SHP77 (cell line): Measurements from ENCODE around the gene ERN1.
A peak's percentile ranks its signal among the peaks of the same experiment; 100 is the strongest.
"Not testable (repeated sequence)": the region's sequence is repeated elsewhere in the genome, so short reads cannot be mapped to it uniquely, and the experiment has no call there.

Source experiments
- DNase-seq, 2 experiments: peaks; one replicate each; lab custom pipeline; 2025; lab: John Stamatoyannopoulos, UW

The ERN1 gene

GRCh38 chr17:64025732-64026294 is 104.1 kb downstream of the ERN1 start:
- DNase-seq: peak; percentile 67 to 80

DNA sequence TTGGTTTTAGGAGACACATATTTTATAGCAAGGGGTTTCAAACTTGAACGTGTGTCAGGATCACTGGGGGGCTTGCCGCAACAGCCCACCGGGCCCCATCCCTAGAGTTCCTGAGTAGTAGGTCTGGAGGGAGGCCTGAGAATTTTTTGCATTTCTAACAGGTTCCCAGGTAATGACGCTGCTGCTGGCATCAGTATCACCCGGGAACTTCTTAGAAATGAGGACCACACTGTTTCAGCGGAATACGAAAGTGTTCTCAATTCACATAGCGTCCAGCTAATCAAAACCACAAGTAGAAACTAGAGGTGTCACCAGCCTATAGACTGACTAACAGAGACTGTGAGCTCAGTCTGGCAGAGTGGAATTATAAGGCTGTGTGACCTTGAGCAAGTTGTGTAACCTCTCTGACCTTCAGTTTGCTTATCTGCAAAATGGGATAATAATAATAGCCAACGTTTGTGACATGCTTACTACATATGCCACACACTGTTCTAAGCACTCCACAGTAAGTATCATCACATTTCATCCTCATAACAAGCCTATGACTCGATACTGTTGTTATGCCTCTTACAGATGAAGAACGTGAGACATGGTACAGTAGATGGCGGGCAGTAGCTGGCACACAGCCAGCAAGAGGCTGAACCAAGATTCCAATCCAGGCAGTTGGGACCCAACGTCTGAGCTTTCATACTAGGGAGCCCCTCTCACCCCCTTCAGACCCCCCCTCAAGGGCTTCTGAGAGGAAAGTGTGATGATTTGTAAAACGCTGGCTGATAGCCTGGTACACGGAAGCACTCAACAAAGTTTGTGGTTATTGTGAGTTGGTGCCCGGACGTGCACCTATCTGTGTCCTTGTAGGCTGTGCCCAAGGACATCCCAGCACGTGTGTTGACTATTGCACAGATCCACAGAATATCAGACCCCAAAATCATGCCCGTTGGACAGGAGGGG is 104.9 kb downstream of the ERN1 start:
- DNase-seq: no peak

- DNase-seq: no peak
These were observed 105.7 kb downstream of the ERN1 start for GRCh38 chr17:64024215-64024654.

DNA sequence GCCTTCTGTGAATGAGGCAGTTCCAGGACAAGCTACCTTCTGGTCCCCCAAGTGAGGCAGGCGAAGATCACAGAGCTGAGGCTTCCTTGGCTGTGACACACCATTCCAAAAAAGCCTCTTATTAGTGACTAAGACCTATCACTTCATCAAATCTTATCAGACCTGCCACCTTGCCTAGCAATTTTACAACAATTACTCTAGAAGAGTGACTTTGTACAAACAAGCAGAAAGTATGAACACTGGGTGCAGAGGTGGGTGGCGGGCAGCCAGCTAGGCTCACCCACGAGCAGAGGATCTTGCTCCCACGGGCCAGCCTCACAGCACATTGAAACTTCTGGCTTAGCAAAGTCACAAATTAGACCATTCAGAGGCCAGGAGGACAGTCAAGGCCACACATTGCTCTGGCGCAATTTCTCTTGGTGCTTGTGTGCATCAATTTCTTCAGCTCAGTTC is 107.3 kb downstream of the ERN1 start:
- no peak for DNase-seq

DNA sequence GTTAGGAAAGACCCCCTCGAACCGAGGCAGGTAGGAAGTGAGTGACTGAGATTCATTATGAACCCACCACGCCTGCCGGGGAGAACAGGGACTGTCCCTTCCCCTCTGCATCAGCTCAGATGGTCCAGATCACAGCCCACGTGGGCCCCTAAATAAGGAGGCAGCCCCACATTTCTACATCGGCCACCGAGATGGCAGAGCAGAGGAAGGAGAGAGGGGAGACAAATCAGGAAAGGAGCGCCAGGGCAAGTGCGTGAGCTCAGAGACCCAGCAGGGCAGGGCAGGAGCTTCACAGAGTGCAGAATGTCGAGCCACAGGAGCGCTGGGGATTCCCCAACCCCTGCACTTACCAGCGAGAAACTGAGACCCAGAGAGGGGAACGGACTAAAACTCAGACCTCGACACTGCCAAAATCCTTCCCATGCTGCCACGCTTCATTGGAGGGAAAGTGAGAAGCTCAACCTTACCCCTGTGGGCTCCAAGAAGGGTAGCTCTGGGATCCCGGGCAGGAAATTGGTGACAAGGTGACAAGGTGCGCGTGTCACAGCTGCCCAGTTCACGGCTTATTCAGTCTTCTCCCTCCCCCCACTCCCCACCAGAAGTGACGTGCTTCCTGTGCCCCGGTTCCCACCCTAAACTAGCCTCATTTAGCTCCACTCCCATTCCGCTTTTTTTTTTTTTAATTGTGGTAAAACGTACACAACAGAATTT is 109.7 kb downstream of the ERN1 start, which contains the start of gene ICAM2:
Gene ICAM2, minus strand, starts transcription at position 578 of the 711 bp plus-strand sequence. CDS start 13,942 bp downstream, outside the sequence.
- DNase-seq: peak in 1 of 2 experiments; percentile 62

- not testable (repeated sequence) for DNase-seq
These were observed 110.4 kb downstream of the ERN1 start for GRCh38 chr17:64019551-64019961.

GRCh38 chr17:64017381-64017980 is 112.5 kb downstream of the ERN1 start:
- no peak for DNase-seq

GRCh38 chr17:64016974-64017373 is 113.0 kb downstream of the ERN1 start:
- DNase-seq: no peak

DNA sequence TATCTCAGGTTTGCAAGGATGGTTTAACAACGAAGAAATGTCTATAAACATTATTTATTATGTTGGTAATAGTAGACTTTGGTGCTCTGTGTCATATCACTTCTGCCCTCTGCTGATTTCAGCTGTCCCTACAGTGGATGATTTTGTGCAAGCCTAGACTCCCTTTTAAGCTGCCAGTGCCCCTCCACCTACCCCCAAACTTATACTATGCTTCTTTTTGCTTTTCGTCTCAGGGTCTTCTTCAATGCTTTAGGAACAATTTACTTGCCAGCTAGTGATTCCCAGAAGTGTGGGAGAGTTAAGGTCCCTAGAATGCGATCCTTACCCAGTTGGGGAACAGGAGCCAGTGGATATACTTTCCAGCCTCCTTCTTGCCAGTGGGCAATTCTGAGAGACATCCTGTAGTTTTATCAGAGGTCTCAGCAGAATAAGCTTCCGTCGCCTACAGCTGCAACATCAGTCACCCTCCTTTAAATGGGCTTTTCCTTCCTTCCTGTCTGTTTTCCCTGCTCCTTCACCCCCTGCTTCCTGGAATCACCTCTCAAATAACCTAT is 113.6 kb downstream of the ERN1 start:
- DNase-seq: no peak

DNA sequence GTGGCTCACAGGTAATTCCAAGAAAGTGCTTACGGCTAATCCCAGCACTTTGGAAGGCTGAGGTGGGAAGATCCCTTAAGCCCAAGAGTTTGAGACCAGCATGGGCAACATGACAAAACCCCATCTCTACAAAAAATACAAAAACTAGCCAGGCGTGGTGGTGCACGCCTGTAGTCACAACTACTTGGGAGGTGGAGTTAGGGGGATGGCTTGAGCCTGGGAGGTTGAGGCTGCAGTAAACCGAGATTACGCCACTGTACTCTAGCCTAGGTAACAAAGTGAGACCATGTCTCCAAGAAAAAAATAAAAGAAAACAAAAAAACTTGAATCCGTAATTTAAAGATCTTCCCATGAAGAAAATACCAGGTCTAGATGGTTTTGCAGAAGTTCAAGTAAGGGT is 114.5 kb downstream of the ERN1 start:
- no peak for DNase-seq

- DNase-seq: no peak
These were observed 120.2 kb downstream of the ERN1 start for GRCh38 chr17:64009571-64010402.

- DNase-seq: no peak
These were observed 121.1 kb downstream of the ERN1 start for GRCh38 chr17:64008830-64009229.

DNA sequence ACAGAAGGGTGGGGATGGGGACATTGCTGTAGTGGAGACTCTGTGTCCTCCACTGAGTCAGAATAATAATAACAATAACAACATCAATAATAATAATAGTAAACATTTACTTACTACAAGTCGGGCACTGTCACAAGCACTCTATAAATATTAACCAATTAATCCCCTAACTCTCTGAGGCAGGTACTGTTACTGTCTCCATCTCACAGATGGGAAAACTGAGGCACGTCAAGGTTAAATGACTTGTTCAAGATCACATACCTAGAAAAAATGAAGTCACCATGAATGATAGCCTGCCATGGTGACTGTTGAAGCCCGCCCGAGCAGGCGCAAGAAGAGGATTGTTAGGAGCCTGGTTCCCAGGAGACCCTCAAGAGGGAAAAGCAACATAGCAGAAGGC is 121.6 kb downstream of the ERN1 start:
- no peak for DNase-seq

- no peak for DNase-seq
These were observed 122.1 kb downstream of the ERN1 start for GRCh38 chr17:64007838-64008282.

DNA sequence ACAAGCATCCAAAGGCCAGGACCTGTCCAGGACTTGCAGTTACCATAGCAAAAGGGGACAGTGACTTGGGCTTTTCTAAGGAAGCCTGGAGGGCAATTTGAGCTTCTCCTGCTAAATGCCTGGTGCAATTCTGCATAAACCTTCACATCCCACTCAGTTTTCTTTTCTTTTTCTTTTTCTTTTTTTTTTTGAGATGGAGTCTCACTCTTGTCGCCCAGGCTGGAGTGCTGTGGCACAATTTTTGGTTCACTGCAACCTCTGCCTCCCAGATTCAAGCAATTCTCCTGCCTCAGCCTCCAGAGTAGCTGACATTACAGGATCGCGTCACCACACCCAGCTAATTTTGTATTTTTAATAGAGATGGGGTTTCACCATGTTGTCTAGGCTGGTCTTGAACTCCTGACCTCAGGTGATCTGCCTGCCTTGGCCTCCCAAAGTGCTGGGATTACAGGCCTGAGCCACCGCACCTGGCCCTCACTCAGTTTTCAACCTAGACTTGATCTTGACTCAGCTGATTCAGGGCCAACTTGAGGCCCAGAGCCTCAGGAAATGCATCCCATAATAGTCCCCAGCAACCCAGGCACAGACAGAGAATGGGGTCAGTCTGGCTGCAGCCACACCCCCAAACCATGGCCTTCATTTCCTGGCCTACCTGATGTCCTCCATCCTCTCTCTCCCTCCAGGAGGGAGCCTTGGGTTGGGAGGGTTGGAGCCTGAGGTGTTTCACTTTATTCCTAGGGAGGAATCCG is 122.7 kb downstream of the ERN1 start:
- not testable (repeated sequence) for DNase-seq

GRCh38 chr17:64006361-64007088 is 123.4 kb downstream of the ERN1 start:
- no peak for DNase-seq

DNA sequence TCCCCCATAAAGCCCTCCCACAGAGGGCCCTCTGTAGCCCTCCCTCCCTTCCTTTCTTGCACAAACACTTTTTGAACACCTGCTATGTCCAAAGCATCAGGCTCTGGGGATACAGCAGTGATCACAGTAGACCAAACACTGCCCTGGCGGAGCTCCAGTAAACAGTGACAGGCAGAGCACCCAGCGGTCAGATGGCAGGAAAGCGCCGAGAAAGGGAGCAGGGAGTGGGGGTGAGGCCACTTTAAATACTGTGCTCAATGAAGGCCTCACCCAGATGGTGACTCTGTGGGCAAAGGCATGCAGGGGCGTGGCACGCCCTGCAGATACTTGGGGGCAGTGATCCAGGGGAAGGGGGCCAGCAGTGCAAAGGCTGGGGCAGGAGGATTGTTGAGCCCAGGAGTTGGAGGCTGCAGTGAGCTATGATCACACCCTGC is 124.2 kb downstream of the ERN1 start:
- DNase-seq: peak; percentile 80 to 90

DNA sequence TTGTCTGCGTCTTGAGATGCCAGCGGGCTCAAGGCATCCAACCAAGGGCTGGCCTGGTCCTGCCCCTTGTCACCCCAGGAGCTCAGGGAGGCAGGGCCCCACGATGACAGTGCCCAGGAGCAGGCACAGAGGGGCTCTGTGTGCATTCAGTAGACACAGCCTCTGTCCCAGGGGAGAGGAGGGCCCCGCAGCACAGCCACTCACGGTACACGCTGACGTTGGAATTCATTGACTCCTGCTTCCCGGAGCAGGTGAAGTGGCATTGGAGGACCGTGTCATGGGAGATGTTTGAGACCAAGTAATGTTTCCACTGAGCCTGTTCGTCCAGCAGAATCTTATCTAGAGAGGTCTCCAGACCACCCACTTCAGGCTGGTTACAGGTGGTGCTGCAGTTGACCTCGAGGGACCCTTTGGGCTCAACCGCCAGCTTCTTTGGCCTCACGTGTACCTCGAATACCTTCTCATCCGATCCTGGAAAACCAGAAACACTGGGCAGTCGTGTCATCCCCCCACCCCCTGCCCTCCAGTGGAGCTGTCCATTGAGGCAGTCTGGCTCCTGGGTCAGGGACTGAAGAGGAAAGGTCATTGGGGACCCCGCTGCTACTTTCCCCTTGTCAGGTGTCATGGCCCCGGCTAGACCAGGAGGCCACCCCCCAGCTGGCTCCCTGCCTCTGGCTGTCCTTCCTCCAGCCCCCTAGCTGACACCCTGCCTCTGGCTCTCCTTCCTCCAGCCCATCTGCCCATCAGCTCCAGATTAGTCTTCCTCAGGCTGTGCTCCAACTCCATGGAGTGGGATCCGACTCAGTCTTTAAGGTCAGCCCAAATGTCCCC is 124.8 kb downstream of the ERN1 start:
- no peak for DNase-seq
